Neuronal stem cell (in vitro differentiated cells): ENCODE results near the gene XPO5.
A peak's percentile ranks its signal among the peaks of the same experiment; 100 is the strongest.

Source experiments
- DNase-seq: peaks from one replicate; pipeline ENCODE4 v3.0.0-alpha.2; 2013; ENCODE audit warnings: low spot score
- H2AFZ ChIP-seq: one replicate; pipeline ENCODE4 v1.6.1; 2013; ENCODE audit warnings: mild to moderate bottlenecking, low read length, inconsistent platforms
- H2AK5ac ChIP-seq: 2 replicates; pipeline ENCODE4 v1.6.1; 2013; ENCODE audit warnings: low read depth, mild to moderate bottlenecking, inconsistent platforms, low read length, moderate library complexity, mixed read lengths
- H2BK120ac ChIP-seq: 2 replicates; pipeline ENCODE4 v1.6.1; 2013; ENCODE audit warnings: low read depth, mild to moderate bottlenecking, inconsistent platforms, low read length, moderate library complexity, mixed read lengths
- H2BK12ac ChIP-seq: one replicate; pipeline ENCODE4 v1.6.1; 2013; ENCODE audit warnings: low read length, inconsistent platforms
- H2BK15ac ChIP-seq: 2 replicates; pipeline ENCODE4 v1.6.1; 2013; ENCODE audit warnings: mild to moderate bottlenecking, low read length, inconsistent platforms, mixed read lengths
- H2BK5ac ChIP-seq: one replicate; pipeline ENCODE4 v1.6.1; 2013; ENCODE audit warnings: inconsistent platforms, mild to moderate bottlenecking, low read length, moderate library complexity
- H3K14ac ChIP-seq: one replicate; pipeline ENCODE4 v1.6.1; 2013; ENCODE audit warnings: low read length, inconsistent platforms
- H3K18ac ChIP-seq: 2 replicates; pipeline ENCODE4 v1.6.1; 2013; ENCODE audit warnings: low read length, inconsistent platforms
- H3K23ac ChIP-seq: 2 replicates; pipeline ENCODE4 v1.6.1; 2013; ENCODE audit warnings: low read depth, mild to moderate bottlenecking, mixed read lengths, low read length, inconsistent platforms; ENCODE audit not compliant: poor library complexity
- H3K27ac ChIP-seq: replicated peaks from 3 replicates; pipeline ENCODE4 v1.5.1; 2013; ENCODE audit warnings: low read length, inconsistent platforms
- H3K27me3 ChIP-seq, 3 experiments: 2 replicates each; pipeline ENCODE4 v1.6.1; 2013; ENCODE audit warnings: low read length in 3 of 3, mild to moderate bottlenecking in 2 of 3, inconsistent platforms in 1 of 3, low read depth in 1 of 3, mixed read lengths in 1 of 3, moderate library complexity in 1 of 3; ENCODE audit not compliant: control insufficient read depth in 3 of 3, insufficient read depth in 3 of 3
- H3K36me3 ChIP-seq, 2 donors: replicated peaks in 1 of 2; 2 replicates each; pipeline ENCODE4 v1.6.1; 2013; ENCODE audit warnings: low read length in 2 of 2; ENCODE audit not compliant: control insufficient read depth in 2 of 2, insufficient read depth in 2 of 2
- H3K4ac ChIP-seq: 2 replicates; pipeline ENCODE4 v1.6.1; 2013; ENCODE audit warnings: inconsistent platforms, mild to moderate bottlenecking, low read length, moderate library complexity
- H3K4me1 ChIP-seq, 2 donors: 1 replicate in 1 of 2; 2 replicates in 1 of 2; pipeline ENCODE4 v1.6.1; 2013; ENCODE audit warnings: low read length in 2 of 2, low read depth in 1 of 2; ENCODE audit not compliant: control insufficient read depth in 2 of 2, insufficient read depth in 1 of 2
- H3K4me2 ChIP-seq: one replicate; pipeline ENCODE4 v1.6.1; 2013; ENCODE audit warnings: mild to moderate bottlenecking, low read length, inconsistent platforms; ENCODE audit not compliant: insufficient read depth, poor library complexity, severe bottlenecking
- H3K4me3 ChIP-seq, 2 donors: 2 replicates each; pipeline ENCODE4 v1.5.1; 2013; ENCODE audit warnings: low read length in 2 of 2, mild to moderate bottlenecking in 2 of 2, inconsistent platforms in 1 of 2, moderate library complexity in 1 of 2
- H3K79me1 ChIP-seq: one replicate; pipeline ENCODE4 v1.6.1; 2013; ENCODE audit warnings: low read depth, mild to moderate bottlenecking, inconsistent platforms, low read length, moderate library complexity
- H3K9ac ChIP-seq: one replicate; pipeline ENCODE4 v1.6.1; 2013; ENCODE audit warnings: mild to moderate bottlenecking, low read depth, low read length, inconsistent platforms; ENCODE audit not compliant: poor library complexity
- H3K9me3 ChIP-seq, 2 donors: replicated peaks in 1 of 2; 2 replicates each; pipeline versions ENCODE3 to v1.6.1; 2013; ENCODE audit warnings: low read length in 2 of 2, mild to moderate bottlenecking in 2 of 2, inconsistent platforms in 1 of 2, low read depth in 1 of 2, mixed read lengths in 1 of 2, moderate library complexity in 1 of 2; ENCODE audit not compliant: control insufficient read depth in 2 of 2, insufficient read depth in 1 of 2
- H4K8ac ChIP-seq: one replicate; pipeline ENCODE4 v1.6.1; 2013; ENCODE audit warnings: low read depth, mild to moderate bottlenecking, inconsistent platforms, low read length, moderate library complexity
- H4K91ac ChIP-seq: one replicate; pipeline ENCODE4 v1.6.1; 2013; ENCODE audit warnings: low read length, low read depth, mild to moderate bottlenecking, inconsistent platforms; ENCODE audit not compliant: poor library complexity
- WGBS, 2 donors: extraction: QIAGEN DNeasy Blood & Tissue Kit; methylation state at CpG; one replicate each; pipeline ENCODE4 v1.1.7; 2013; ENCODE audit warnings: missing lambda C conversion rate in 2 of 2, mixed read lengths in 1 of 2; ENCODE audit not compliant: insufficient read length in 2 of 2, insufficient replicate concordance in 1 of 2; ENCODE audit errors: extremely low coverage in 2 of 2; 5-methylcytosine and 5-hydroxymethylcytosine counted together

The XPO5 gene

DNA sequence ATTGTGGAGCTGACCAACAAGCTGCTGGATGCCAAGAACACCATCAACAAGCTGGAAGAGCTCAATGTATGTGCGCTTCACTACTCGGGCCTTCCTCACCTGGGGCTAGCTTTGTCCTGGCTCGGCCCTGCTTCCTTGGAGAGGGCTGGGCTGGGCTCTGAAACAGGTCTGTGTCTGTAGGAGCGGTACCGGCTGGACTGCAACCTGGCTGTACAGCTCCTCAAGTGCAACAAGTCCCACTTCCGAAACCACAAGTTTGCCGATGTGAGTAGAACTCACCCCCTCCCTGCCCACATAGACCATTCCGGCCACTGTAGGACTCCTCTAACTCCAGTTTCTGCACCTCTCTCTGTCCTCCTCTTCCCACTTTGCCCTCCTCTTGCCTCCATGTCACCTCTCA lies 72.4 kb downstream of the XPO5 start:
- no peak overlapping the region for H2BK12ac ChIP-seq
- no peak overlapping the region for H2AFZ ChIP-seq
- H3K79me1 ChIP-seq, result peaks cover 3% of the 10 kb centered on the region
- H3K4me3 ChIP-seq, result no peak overlapping the region
- H2AK5ac ChIP-seq, result no peak overlapping the region
- no CpG with 5 or more reads among the region's 8 CpGs for WGBS, 2 donors
- no peak overlapping the region for H3K18ac ChIP-seq
- no peak overlapping the region for H2BK120ac ChIP-seq
- H3K4me1 ChIP-seq, result peaks cover 0 to 2% of the 10 kb centered on the region in 2 donors
- no peak overlapping the region for H2BK15ac ChIP-seq
- no peak overlapping the region for H4K91ac ChIP-seq
- H3K23ac ChIP-seq, result no peak overlapping the region
- no peak overlapping the region for H3K4me2 ChIP-seq
- H2BK5ac ChIP-seq, result no peak overlapping the region
- H3K9me3 ChIP-seq, result peaks cover 0 to 2% of the 10 kb centered on the region in 2 donors
- H3K27me3 ChIP-seq, result peaks cover 0 to 5% (median 0%) of the 10 kb centered on the region in 3 experiments
- H3K9ac ChIP-seq, result peak overlapping the region; percentile 51
- H4K8ac ChIP-seq, result no peak overlapping the region
- no peak overlapping the region for H3K4ac ChIP-seq
- H3K14ac ChIP-seq, result no peak overlapping the region
- no peak for DNase-seq
- H3K27ac ChIP-seq, result no peak overlapping the region
- H3K36me3 ChIP-seq, result peaks cover 54 to 76% of the 10 kb centered on the region in 2 donors

DNA sequence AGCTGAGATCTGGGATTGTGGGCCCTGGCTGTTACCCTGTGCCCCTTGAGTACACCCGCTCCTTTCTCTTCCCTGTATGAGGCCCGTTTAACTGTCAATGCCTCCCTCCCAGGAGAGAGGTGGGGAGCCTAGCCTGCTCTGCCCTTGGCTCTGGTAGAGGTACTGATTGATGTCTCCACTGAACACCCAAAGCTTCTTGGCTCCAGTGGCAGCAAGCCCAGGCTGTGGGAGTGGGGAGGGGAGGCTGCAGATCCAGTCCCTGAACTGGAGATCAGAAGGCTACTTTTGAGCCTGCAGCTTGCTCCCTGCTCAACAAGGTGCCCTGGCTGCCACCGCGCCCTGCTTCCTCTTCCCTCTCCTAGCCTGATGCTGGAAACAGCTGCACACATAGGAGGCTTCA lies 73.2 kb downstream of the XPO5 start:
- Histone ChIP-seq H3K14ac (no peak overlapping the region), H2AK5ac (no peak overlapping the region), H4K91ac (no peak overlapping the region), H2AFZ (no peak overlapping the region), H3K4me1 (no peaks in the 10 kb centered on the region), H3K4ac (no peak overlapping the region), H3K79me1 (peaks cover 4% of the 10 kb centered on the region), H4K8ac (no peak overlapping the region), H3K9ac (no peak overlapping the region), H2BK12ac (no peak overlapping the region), H3K23ac (no peak overlapping the region), H2BK15ac (no peak overlapping the region), H3K4me2 (no peak overlapping the region), H3K36me3 (peaks cover 54 to 83% of the 10 kb centered on the region in 2 donors), H3K4me3 (no peak overlapping the region), H3K27me3 (no peaks in the 10 kb centered on the region), H2BK5ac (peak overlapping the region; percentile 16), H3K9me3 (peaks cover 0 to 2% of the 10 kb centered on the region in 2 donors), H3K27ac (no peak overlapping the region), H2BK120ac (no peak overlapping the region), H3K18ac (no peak overlapping the region)
- DNase-seq, result no peak
- no CpG with 5 or more reads among the region's 4 CpGs for WGBS, 2 donors

DNA sequence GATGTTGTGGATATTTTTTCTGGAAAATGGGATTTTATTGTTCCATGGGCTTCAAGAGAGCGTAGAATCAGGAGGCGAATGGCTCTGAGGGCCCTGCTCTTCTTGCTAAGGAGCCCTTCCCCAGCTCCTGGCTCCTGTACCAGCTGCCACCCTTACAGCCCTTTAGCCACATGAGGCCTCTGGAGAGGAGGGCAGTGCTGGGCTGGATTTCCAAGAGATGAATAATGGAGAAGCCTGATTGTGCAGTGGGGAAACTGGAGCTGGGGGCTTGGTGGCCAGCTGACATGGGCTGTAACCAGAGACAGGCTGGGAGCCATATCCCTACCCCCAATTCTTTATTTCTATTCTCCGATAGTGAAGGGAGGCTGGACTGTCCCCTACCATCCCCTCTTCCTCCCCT lies 74.9 kb downstream of the XPO5 start:
- H3K14ac ChIP-seq, result no peak overlapping the region
- H4K91ac ChIP-seq, result no peak overlapping the region
- no peak overlapping the region for H3K9ac ChIP-seq
- no peak overlapping the region for H3K4ac ChIP-seq
- peaks cover 9% of the 10 kb centered on the region for H3K79me1 ChIP-seq
- no peak overlapping the region for H3K4me2 ChIP-seq
- DNase-seq, result no peak
- no peak overlapping the region for H3K23ac ChIP-seq
- H2BK5ac ChIP-seq, result no peak overlapping the region
- H3K36me3 ChIP-seq, result peaks cover 56 to 85% of the 10 kb centered on the region in 2 donors
- peaks cover 2 to 5% of the 10 kb centered on the region in 2 donors for H3K4me1 ChIP-seq
- H3K9me3 ChIP-seq, result peaks cover 0 to 2% of the 10 kb centered on the region in 2 donors
- no peak overlapping the region for H2BK120ac ChIP-seq
- no peak overlapping the region for H2BK15ac ChIP-seq
- H3K18ac ChIP-seq, result no peak overlapping the region
- no peak overlapping the region for H3K27ac ChIP-seq
- no peak overlapping the region for H2AFZ ChIP-seq
- no peak overlapping the region for H4K8ac ChIP-seq
- no peak overlapping the region for H3K4me3 ChIP-seq
- no peaks in the 10 kb centered on the region for H3K27me3 ChIP-seq
- no peak overlapping the region for H2BK12ac ChIP-seq
- no peak overlapping the region for H2AK5ac ChIP-seq
- no CpG with 5 or more reads among the region's 3 CpGs for WGBS, 2 donors

DNA sequence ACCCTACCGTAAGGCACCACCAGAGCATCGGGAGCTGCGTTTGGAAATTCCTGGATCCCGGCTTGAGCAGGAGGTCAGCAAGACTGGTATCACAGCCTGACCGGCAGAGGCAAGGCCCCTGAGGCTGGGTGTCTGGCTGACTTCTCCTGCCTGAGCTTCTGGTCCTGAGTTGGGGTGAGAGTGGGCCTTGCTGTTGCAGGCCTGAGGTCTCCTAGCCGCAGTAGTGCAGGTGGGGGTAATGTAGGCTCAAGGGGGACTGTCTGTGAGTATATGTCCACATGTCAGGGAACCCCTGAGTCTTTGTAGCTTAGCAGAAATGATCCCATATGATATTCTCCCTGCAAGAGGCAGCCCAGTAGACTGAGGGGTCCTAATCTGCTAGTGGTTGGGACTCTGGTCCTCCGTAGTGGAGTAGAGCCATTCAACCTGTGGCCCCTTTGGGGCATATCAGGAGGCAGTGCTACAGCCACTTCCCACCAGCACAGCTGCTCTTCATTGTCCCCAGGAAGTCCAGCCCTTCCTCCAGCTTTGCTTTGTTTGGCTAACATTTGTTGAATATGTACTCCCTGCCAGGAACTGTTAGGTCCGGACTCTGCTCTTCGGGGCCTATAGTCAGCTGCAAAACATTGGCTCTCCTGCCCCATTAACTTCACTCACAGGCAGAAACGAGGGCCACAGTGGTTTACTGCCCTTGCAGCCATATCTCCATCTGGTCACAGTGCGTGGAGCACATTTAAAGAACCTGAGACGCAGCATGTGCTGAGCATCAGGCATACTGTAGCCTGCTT lies 76.6 kb downstream of the XPO5 start:
- H3K9ac ChIP-seq, result no peak overlapping the region
- H3K36me3 ChIP-seq, result peaks cover 46 to 75% of the 10 kb centered on the region in 2 donors
- no peak overlapping the region for H3K14ac ChIP-seq
- no peak overlapping the region for H3K4me2 ChIP-seq
- no CpG with 5 or more reads among the region's 12 CpGs for WGBS, 2 donors
- no peak overlapping the region for H3K18ac ChIP-seq
- H4K91ac ChIP-seq, result no peak overlapping the region
- DNase-seq, result no peak
- no peak overlapping the region for H4K8ac ChIP-seq
- H2AFZ ChIP-seq, result no peak overlapping the region
- no peak overlapping the region for H2BK5ac ChIP-seq
- no peak overlapping the region for H2AK5ac ChIP-seq
- H2BK15ac ChIP-seq, result no peak overlapping the region
- H3K4me1 ChIP-seq, result peaks cover 7 to 15% of the 10 kb centered on the region in 2 donors
- no peak overlapping the region for H3K4me3 ChIP-seq
- H3K23ac ChIP-seq, result no peak overlapping the region
- H3K79me1 ChIP-seq, result peaks cover 10% of the 10 kb centered on the region
- H3K9me3 ChIP-seq, result peaks cover 0 to 2% of the 10 kb centered on the region in 2 donors
- H2BK120ac ChIP-seq, result no peak overlapping the region
- no peaks in the 10 kb centered on the region for H3K27me3 ChIP-seq
- no peak overlapping the region for H2BK12ac ChIP-seq
- H3K4ac ChIP-seq, result no peak overlapping the region
- H3K27ac ChIP-seq, result no peak overlapping the region
